GM19351 (cell line): ENCODE results near the gene MRPL19.
"Not testable (repeated sequence)": the region's sequence is repeated elsewhere in the genome, so short reads cannot be mapped to it uniquely, and the experiment has no call there.

Experiments
- ATAC-seq: cut with Tn5 transposase; IDR thresholded peaks from one replicate; pipeline ENCODE4 v1.9.1; 2021; ENCODE audit warnings: mild to moderate bottlenecking, moderate library complexity; ENCODE audit not compliant: unreplicated experiment

MRPL19 gene

DNA sequence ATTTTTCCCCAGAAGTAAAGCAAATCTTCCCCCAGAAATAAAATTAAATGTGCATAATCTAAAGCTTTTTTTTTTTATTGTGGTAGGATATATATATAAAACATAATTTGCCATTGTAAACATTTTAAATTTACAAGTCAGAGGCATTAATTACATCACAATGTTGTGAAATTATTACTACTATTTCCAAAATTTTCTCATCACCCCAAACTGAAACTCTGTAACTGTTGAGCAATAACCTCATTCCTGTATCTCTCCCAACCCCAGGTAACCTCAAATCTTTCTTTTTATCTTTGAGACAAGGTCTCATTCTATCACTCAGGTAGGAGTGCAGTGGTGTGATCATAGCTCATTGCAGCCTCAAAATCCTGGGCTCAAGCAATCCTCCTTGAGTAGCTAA, 11.2 kb downstream of the MRPL19 start:
- no peak for ATAC-seq

DNA sequence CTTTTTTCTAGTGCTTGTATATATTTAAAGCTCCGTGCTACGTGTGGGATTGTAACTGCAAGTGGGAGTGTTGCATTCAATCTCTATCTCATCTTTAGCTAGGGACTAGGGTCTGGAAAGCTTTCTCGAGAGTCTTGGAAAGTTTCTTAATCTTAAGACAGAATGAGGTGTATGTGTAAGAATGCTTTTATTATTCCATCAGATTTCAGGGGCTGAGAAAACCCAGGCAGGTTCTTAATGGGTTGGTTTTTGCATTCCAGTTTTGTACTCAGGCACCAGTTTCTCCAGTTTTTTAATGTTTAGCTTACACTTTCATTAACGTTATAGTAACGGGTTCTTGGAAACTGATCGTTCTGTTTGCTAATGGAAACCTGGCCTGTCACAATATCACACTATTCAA, 20.3 kb downstream of the MRPL19 start:
- no peak for ATAC-seq

DNA sequence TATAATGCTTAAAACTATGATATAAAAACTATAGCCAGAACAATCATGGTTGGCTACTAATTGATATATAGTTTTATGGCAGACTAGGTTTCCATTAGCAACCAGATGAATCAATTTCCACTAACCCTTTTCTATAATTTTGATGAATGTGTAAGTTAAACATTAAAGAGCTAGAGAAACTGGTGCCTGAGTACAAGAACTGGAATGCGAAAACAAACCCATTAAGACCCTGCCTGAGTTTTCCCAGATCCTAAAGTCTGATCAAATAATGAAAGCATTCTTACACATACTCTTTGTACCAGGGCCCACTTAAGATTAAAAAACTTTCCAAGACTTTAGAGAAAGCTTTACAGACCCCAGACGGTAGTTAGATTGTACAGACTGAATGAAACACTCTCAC, 21.3 kb downstream of the MRPL19 start:
- ATAC-seq, result no peak

DNA sequence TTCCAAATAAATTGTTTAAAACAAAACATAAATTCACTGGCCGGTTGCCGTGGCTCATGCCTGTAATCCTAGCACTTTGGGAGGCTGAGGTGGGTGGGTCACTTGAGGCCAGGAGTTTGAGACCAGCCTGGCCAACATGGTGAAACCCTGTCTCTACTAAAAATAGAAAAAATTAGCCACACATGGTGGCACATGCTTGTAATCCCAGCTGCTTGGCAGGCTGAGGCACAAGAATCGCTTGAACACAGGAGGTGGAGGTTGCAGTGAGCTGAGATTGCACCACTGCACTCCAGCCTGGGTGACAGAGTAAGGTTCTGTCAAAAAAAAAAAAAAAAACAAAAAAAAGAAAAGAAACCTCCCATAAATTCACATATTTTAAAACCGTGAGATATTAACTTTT, 28.8 kb downstream of the MRPL19 start:
- ATAC-seq, result not testable (repeated sequence)

DNA sequence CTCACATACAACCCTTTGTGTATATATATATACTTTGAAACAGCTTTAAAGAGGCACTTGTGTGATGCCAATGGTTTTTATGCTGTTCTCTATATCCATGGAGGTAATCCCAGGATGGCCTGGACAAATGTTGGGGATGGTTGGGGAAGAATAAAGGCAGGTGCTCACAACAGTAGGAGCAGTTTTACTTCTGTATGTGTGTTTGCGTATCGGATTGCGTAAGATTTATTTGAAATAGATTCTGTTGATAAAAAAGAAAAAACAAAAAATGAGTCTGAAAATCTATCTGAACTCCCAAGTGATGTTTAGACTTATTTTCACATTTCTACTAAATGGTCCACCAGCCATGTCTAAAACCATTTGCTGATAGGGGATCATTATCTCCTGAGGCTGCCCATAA, 29.3 kb downstream of the MRPL19 start:
- ATAC-seq, result no peak

DNA sequence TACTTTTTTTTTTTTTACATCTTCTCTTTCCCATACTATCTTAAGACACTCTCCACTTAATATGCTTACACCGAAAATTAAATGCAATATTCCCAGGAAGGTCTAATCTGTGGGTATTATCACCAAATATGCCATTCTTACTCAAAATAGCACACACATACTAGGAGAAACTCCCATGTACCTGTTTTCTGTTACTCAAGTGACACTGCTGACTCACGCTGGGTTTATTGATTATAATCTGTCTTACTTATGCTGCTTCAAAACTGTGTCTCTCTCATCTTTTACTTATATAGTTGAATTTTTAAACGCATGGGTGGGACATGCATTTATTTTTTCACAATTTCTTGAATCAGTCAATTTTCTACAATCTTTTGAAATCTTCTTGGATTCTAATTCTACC, 29.9 kb downstream of the MRPL19 start:
- no peak for ATAC-seq

DNA sequence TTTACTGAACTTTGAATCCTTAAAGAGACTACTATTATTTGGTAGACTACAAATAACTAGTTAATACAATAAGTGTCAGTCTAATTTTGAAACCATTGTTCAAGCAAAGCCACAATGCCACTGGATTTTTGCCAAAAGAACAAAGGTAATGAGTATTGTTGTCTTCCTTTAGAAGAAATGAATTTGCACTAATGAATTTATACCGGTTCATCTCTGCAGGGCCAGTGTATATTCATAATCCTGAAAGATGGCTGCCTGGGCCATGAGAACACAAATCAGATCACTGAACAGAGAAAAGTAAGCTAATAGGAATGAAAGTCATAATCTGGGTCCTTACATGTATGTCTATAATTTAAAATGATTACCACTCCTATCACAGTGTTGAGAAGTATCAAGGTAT, 33.0 kb downstream of the MRPL19 start:
- no peak for ATAC-seq

DNA sequence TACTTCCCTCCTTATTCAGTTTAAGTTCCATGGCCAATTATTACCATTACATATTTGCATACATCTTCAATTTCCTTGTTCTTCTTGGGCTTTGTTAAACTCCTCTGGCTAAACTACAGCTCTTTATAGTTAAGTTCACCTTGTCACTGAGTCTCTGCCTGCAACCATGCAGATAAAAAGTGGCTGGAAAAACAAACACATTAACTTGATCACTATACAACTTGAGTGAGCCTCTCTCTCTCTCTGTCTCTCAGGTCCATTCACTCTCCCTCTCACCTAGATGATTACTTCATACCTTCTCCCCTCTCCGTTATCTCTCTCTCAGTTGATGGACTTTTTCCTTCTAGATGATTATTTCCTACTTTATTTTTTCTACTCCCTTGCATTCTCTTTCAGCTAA, 33.8 kb downstream of the MRPL19 start:
- ATAC-seq, result no peak

DNA sequence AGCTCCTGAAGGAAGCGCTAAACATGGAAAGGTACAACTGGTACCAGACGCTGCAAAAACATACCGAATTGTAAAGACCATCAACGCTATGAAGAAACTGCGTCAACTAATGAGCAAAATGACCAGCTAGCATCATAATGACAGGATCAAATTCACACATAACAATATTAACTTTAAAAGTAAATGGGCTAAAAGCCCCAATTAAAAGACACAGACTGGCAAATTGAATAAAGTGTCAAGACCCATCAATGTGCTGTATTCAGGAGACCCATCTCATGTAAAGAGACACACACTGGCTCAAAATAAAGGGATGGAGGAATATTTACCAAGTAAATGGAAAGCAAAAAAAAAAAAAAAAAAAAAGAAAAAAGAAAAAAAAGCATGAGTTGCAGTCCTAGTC, 36.8 kb downstream of the MRPL19 start:
- ATAC-seq, result not testable (repeated sequence)

DNA sequence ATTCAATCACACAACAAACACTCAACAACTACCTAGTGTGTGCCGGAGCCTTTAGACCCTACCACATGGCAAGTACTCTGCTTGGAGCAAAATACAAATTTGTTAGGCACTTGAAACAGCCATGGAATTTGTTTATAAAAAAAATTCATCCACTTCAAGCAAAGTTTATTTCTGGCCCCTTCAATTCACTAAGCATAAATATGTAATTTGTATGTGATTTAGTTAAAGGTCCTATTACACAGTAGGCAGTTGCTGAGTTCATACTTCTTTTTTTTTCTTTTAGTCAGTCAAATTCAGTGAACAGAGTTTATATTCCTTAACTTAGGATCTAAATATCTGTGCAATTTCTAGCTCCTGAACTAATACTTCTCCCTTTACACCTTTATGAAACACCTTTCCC, 41.6 kb downstream of the MRPL19 start:
- ATAC-seq, result no peak

DNA sequence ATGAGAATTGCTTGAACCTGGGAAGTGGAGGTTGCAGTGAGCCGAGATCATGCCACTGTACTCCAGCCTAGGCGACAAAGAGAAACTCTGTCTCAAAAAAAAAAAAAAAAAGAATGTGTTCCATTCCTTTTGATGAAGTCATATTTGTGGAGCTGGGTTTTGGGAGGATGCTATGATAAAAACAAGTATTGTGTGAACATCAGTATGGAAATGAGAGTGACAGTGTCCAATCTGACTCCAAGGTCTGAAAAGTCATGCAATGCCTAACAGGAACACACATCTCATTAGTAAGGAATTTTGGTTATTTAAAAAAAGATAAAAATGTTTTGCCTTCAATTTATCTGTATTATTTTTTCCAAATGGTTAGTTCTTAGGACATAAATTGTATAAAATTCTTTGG, 52.3 kb downstream of the MRPL19 start:
- ATAC-seq, result no peak

DNA sequence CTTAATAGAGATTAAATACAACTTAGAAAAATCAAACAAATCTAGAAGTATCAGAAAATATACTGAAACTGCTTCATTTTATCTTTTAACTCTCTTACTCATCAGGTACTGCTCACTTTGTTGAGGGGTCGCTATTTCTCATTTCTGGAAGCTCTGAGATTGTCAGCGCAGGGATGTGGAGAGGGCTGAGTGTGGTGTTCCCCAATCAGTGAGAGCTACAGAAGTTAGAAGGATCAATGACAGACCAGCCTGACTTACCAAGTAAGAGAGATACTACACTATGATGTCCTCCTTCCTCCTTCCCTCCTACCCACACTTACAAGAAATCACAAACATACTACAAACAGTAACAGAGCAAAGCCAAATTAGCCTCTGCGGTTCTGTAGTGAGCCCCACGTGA, 56.0 kb downstream of the MRPL19 start:
- ATAC-seq, result no peak

DNA sequence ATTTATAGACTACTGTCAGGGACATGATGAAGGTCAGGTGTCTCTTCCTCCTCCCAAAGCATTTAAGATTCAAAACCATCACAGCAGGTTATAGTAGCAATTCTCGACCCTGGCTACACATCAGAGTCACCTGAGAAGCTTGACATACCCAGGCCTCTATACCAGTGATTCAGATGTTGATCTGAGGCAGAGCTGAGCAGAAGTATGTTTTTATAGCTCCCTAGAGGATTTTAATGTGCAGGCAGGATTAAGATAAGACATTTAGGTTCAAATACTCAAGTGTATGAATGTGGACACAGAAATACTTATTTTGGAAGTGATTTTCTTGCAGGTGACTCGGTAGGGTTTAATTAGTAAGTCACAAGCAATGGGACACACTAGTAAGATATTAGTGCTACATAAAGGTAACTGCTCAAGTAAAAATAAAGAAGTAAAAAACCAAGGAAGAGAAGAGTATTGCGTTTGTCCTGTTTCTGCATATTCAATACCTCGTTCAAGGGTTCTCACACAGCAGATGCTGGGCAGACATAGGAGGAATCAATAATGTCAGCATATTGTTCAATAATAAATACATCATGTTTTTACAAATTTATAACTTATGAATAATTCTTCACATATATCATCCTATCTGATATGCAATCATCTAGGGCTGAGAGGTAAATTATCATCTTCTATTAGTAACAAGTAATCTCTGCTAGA, 57.2 kb downstream of the MRPL19 start:
- no peak for ATAC-seq

DNA sequence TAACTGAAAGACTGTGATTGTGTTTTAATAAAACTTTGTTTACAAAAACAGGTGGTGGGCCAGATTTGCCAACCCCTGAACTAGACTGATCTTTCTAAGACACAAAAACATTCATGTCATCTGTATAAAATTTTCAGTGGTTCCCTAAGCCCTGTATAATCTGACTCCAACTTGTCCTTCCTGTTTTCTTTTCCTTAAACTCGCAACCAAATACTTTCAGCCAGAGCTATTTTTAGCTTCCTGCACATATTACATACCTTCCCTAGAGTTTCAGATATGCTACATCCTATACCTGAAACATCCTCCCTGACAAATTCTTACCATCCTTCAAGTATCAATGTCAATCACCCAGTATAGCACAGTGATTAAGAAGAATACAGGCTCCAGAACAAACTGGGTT, 59.3 kb downstream of the MRPL19 start:
- no peak for ATAC-seq

DNA sequence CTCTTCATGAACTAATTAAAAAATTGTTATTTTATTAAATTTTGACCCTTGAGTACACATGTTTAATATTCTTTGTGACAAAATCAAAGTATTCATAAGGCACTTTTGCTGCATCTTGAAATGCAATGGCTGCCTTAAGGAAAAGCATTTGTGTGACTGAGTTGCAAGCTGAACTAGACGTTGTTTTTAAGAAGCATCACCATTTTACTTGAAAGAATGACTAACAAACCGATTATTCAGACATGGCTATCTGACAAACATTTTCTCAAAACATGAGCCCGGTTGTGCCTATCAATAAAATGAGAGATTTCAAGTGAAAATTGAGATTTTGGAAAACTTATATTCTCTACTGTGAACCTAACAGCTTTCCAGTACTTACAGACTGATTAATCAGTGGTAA, 61.3 kb downstream of the MRPL19 start:
- ATAC-seq, result no peak

DNA sequence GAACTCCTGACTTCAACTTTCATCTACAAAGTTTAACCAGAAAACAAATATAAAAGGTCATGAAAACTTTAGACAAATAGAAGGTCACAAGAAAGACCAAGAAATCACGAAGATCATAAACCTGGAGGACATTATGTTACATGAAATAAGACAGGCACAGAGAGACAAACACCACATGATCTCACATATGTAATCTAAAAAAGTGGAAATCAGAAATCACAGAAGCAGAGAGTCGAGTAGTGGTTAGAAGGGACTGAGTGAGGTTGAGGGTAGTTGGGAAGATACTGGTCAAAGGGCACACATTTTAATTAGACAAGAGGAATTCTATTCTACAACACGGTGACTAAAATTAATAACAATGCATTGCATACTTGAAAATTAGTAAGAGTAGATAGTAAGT, 62.7 kb downstream of the MRPL19 start:
- no peak for ATAC-seq

DNA sequence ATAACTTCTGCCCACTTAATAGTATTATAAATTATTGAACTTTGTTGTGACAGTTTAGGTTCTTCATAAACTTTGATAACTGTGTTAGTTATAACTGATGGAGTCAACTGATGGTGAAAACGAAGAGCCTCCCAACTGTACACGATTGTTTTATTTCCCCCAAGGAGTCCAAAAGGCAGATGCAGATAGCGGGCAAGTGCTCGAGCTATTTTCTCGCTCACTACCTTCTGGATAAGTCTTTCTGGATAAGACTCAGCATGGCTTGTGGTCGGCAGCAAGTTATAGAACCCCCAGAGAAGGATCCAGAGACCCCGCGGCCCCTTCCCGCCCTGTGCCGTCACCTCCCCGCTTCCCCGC, 63.6 kb downstream of the MRPL19 start:
- no peak for ATAC-seq

DNA sequence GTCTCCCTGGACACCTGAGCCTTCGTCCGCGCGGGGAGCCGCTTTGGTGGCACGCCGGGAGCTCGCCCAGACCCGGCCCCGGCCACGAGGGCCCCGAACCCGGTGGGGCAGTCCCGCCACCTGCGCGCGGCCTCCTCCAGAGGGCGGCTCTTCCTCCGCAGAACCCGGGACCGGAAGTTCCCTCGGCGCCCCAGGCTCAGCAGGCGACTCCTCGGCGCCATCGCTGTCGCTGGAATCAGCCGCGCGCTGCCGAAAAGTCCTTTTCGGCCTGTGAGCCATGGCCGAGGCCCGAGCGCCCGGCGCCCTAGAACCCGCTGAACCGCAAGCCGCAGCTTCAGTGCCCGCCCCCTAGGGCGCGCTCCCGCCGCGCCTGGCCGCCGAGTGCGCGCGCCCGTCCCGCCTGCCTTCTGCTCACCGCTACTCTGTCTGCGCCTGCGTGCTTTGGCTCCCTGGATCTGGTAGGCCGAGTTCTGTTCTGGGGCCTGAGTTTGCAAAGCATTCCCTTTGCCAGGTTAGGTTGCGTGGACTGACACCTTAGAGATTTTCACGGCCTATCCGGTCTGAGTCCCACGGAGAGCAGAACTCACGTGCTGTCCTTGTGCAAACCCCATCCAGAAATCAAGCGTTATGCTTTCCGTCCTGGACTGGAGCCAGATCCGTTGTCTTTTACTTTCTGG, 64.1 kb downstream of the MRPL19 start, which contains the start of gene GCFC2:
TSS of gene GCFC2 (minus strand) at position 339 of the 677 bp plus-strand sequence. CDS start at position 279, 60 bp downstream.
- peak; percentile 88 for ATAC-seq

DNA sequence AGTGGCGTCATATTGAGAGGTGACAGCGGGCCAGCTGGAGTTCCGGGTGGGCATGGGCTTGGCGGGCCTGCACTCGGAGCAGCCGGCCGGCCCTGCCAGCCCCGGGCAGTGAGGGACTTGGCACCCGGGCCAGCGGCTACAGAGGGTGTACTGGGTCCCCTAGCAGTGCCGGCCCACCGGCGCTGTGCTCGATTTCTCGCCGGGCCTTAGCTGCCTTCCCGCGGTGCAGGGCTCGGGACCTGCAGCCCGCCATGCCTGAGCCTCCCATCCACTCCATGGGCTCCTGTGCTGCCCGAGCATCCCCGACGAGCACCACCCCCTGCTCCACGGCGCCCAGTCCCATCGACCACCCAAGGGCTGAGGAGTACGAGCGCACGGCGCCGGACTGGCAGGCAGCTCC, 65.0 kb downstream of the MRPL19 start:
- ATAC-seq, result not testable (repeated sequence)

DNA sequence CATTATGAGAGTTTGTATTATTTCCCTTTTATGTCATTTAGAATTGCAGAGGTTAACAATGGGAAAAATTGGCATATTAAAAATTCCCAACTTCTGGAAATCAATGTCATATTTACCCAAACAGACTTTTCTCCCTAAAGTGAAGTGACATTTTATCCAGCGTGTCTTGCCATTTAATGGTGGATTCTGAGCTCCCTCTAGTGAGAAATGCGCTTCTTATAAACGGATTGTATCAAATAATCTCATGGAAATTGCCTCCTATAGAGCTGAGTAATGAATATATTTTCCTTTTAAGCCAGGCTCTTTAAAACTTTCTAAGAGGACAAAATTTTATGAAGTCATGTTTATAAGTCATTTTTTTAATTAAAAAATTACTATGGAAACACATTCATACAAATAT, 69.8 kb downstream of the MRPL19 start:
- ATAC-seq, result no peak

DNA sequence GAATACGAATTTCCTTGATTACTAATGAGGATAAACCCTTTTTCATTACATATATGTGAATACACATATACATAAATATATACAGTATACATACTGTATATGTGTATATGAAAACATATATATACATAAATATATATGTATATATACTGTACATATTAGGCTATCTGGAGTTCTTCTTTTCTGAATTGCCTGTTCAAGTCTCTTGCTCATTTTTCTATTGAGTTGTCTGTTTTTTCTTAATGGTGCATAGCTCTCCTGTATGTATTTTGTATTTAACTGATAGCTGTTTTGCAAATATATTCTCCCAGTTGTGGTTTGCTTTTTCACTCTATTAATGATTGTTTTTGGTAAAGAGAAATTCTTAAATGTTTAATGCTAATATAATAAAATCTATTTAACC, 73.0 kb downstream of the MRPL19 start:
- no peak for ATAC-seq

DNA sequence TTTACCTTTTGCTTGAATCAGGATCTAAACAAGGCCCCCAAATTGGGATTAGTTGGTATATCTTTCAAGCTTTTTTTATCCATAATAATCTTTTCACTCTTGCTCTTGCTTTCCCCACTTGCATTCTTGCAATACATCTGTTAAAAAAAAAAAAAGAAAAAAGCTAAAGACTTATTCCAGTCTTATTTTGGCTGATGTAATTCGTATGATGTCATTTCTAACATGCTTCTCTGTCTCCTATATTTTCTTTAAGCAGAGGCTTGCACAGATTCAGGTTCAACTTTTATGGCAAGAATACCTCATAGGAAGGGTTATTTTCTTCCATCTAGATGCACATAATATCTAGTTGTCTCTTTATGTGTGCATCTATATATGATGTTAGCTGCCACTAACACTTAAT, 73.9 kb downstream of the MRPL19 start:
- no peak for ATAC-seq

DNA sequence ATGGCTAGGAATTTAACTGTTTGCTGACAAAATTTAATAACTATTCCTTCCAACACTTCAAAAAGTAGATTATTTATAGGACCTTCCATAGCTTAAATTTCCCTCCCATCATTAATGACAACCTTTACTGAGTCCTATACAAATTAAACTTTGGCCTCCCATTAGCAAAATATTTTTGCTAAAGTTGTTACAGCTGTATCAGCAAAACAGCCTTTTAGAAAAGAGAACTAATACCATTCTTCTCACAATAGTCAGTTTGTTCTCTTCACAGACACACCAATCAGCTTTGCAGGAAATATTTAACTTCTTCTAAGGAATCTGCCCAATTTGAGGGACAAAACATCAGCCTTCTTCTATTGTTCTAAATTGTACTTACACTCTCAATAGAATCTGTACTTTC, 76.1 kb downstream of the MRPL19 start:
- ATAC-seq, result no peak
